GM21576 (cell line): ENCODE measurements around the gene KCNK16.
A peak's percentile ranks its signal among the peaks of the same experiment; 100 is the strongest.

ENCODE experiments used
- ATAC-seq: cut with Tn5 transposase; IDR thresholded peaks from one replicate; pipeline ENCODE4 v1.9.1; 2021; ENCODE audit warnings: mild to moderate bottlenecking, moderate library complexity; ENCODE audit not compliant: unreplicated experiment

The KCNK16 gene

GRCh38 chr6:39342692-39343395 is 20.3 kb upstream of the KCNK16 start:
- no peak for ATAC-seq

- ATAC-seq = no peak
Measured at GRCh38 chr6:39341937-39342336, 19.4 kb upstream of the KCNK16 start.

- no peak for ATAC-seq
Measured at GRCh38 chr6:39341352-39341751, 18.9 kb upstream of the KCNK16 start.

GRCh38 chr6:39339868-39340550 is 17.5 kb upstream of the KCNK16 start:
- ATAC-seq = no peak

GRCh38 chr6:39339096-39339867 is 16.8 kb upstream of the KCNK16 start:
- no peak for ATAC-seq

- ATAC-seq = no peak
Measured at GRCh38 chr6:39338397-39338796, 15.9 kb upstream of the KCNK16 start.

GRCh38 chr6:39335780-39336545 is 13.5 kb upstream of the KCNK16 start:
- no peak for ATAC-seq

GRCh38 chr6:39333644-39334438 is 11.3 kb upstream of the KCNK16 start:
- no peak for ATAC-seq

GRCh38 chr6:39330476-39330875 is 8.0 kb upstream of the KCNK16 start:
- no peak for ATAC-seq

GRCh38 chr6:39330057-39330456 is 7.6 kb upstream of the KCNK16 start:
- peak; percentile 69 for ATAC-seq

GRCh38 chr6:39328066-39328465 is 5.6 kb upstream of the KCNK16 start:
- no peak for ATAC-seq

GRCh38 chr6:39327507-39327906 is 5.0 kb upstream of the KCNK16 start:
- no peak for ATAC-seq

- ATAC-seq = no peak
Measured at GRCh38 chr6:39321761-39322160, 741 bp downstream of the KCNK16 start.

- no peak for ATAC-seq
Measured at GRCh38 chr6:39320363-39320984, 2.0 kb downstream of the KCNK16 start.

GRCh38 chr6:39319621-39320362 is 2.7 kb downstream of the KCNK16 start:
- ATAC-seq = no peak

- ATAC-seq = no peak
Measured at GRCh38 chr6:39317256-39317655, 5.2 kb downstream of the KCNK16 start.

GRCh38 chr6:39314273-39314795 is 8.2 kb downstream of the KCNK16 start, which contains the start of gene KCNK17:
Gene KCNK17, minus strand, starts transcription at chr6:39314419. Its CDS starts 99 bp downstream, at chr6:39314320.
- no peak for ATAC-seq

- no peak for ATAC-seq
Measured at GRCh38 chr6:39313526-39314272, 8.8 kb downstream of the KCNK16 start.
